HepG2 (cell line): ENCODE results near the gene ZPR1. TPM values are rescaled to one million over a fixed set of nuclear protein-coding genes. Genes with fewer than 3 reads are reported as not detected.

Source experiments
- ARHGAP35 ChIP-seq: sonication (generic); formaldehyde crosslinking; IDR thresholded peaks from 2 replicates; pipeline ENCODE4 v1.9.0; 2022; ENCODE audit warnings: mild to moderate bottlenecking, inconsistent platforms, moderate library complexity, missing genetic modification reagents, borderline replicate concordance
- CHD2 ChIP-seq: IDR thresholded peaks from 2 replicates; pipeline ENCODE4 v1.6.1; 2011; ENCODE audit warnings: low read depth, low read length, improper control_type of control experiment
- GLI4 ChIP-seq: sonication (generic); formaldehyde crosslinking; IDR thresholded peaks from 2 replicates; pipeline ENCODE4 v1.5.1; 2020; ENCODE audit warnings: missing genetic modification reagents, mild to moderate bottlenecking, moderate library complexity, borderline replicate concordance
- HIVEP1 ChIP-seq: sonication (generic); formaldehyde crosslinking; IDR thresholded peaks from 2 replicates; pipeline ENCODE4 v1.4.0; 2020; ENCODE audit warnings: mild to moderate bottlenecking, missing genetic modification reagents
- HOXA5 ChIP-seq: sonication (generic); formaldehyde crosslinking; IDR thresholded peaks from 2 replicates; pipeline ENCODE4 v1.4.0; 2020; ENCODE audit warnings: missing genetic modification reagents
- MEF2D ChIP-seq: sonication (generic); formaldehyde crosslinking; IDR thresholded peaks from 2 replicates; pipeline ENCODE4 v1.5.1; 2020; ENCODE audit warnings: mild to moderate bottlenecking, missing genetic modification reagents
- ONECUT2 ChIP-seq: sonication (generic); formaldehyde crosslinking; IDR thresholded peaks from 2 replicates; pipeline ENCODE4 v1.4.0; 2020; ENCODE audit warnings: missing genetic modification reagents
- PHF21A ChIP-seq: sonication (generic); formaldehyde crosslinking; IDR thresholded peaks from 2 replicates; pipeline ENCODE4 v1.5.0; 2020; ENCODE audit warnings: mild to moderate bottlenecking, missing genetic modification reagents
- RFX1 ChIP-seq: fragments of 450-650 bp; IDR thresholded peaks from 2 replicates; pipeline ENCODE4 v1.6.1; 2017
- RFX3 ChIP-seq: IDR thresholded peaks from 2 replicates; pipeline ENCODE4 v1.6.1; 2016; ENCODE audit warnings: missing biosample characterization, missing genetic modification reagents
- RXRA ChIP-seq: sonication (generic); formaldehyde crosslinking; IDR thresholded peaks from 2 replicates; pipeline ENCODE4 v1.5.1; 2020; ENCODE audit warnings: missing genetic modification reagents
- SALL2 ChIP-seq: sonication (generic); formaldehyde crosslinking; IDR thresholded peaks from 2 replicates; pipeline ENCODE4 v1.8.1; 2023; ENCODE audit warnings: mild to moderate bottlenecking, missing genetic modification reagents, inconsistent platforms
- ZFP82 ChIP-seq: sonication (generic); formaldehyde crosslinking; IDR thresholded peaks from 2 replicates; pipeline ENCODE4 v1.5.1; 2020; ENCODE audit warnings: mild to moderate bottlenecking, missing genetic modification reagents, borderline replicate concordance
- ZMYM3 ChIP-seq: sonication (generic); formaldehyde crosslinking; IDR thresholded peaks from 2 replicates; pipeline ENCODE4 v1.5.1; 2020; ENCODE audit warnings: mild to moderate bottlenecking, missing genetic modification reagents
- ZNF350 ChIP-seq: sonication (generic); formaldehyde crosslinking; IDR thresholded peaks from 2 replicates; pipeline ENCODE4 v1.4.0; 2020; ENCODE audit warnings: mild to moderate bottlenecking, low read depth, missing genetic modification reagents, borderline replicate concordance
- polyA plus RNA-seq, 8 experiments: library from polyadenylated mRNA; depleted of rRNA in 3 of 8; stranded (reverse) in 7 of 8; unstranded in 1 of 8; fragments of >200 nt; fragmentation: Illumina TruSeq in 4 of 8; extraction: Trizol in 4 of 8; gene quantifications; 2 replicates each; pipeline versions ENCODE4 v1.2.1 to v1.2.3, GENCODE V29; 2011 to 2016; ENCODE audit warnings: low read depth in 4 of 8, missing spikeins in 1 of 8, mixed read lengths in 1 of 8; ENCODE audit not compliant: insufficient read depth in 1 of 8
- total RNA-seq, 5 experiments: library from RNA; depleted of rRNA; stranded (reverse); fragments of >200 nt; fragmentation: Illumina TruSeq; extraction: Trizol; gene quantifications; 2 replicates each; pipeline ENCODE4 v1.2.3, GENCODE V29; 2016; ENCODE audit warnings: low read depth in 1 of 5
- TF ChIP-seq, protein P1 (sequence below): sonication (generic); formaldehyde crosslinking; IDR thresholded peaks from 2 replicates; pipeline ENCODE4 v1.5.0; 2020; ENCODE audit warnings: mild to moderate bottlenecking, missing genetic modification reagents
- TF ChIP-seq, protein P2 (sequence below): sonication (generic); formaldehyde crosslinking; IDR thresholded peaks from 2 replicates; pipeline ENCODE4 v1.4.0; 2020; ENCODE audit warnings: missing genetic modification reagents
- TF ChIP-seq, protein P3 (sequence below): sonication (generic); formaldehyde crosslinking; IDR thresholded peaks from 2 replicates; pipeline ENCODE4 v1.5.0; 2020; ENCODE audit warnings: missing genetic modification reagents
- TF ChIP-seq, protein P4 (sequence below): sonication (generic); formaldehyde crosslinking; IDR thresholded peaks from 2 replicates; pipeline ENCODE4 v1.9.0; 2021; ENCODE audit warnings: mild to moderate bottlenecking, missing genetic modification reagents

ZPR1 gene
- total and polyA plus RNA-seq, 2 of the 13 experiments (the other 11 are each of a cell fraction or from before 2014, with no cell fraction given): 40.0 to 79.3 TPM

DNA sequence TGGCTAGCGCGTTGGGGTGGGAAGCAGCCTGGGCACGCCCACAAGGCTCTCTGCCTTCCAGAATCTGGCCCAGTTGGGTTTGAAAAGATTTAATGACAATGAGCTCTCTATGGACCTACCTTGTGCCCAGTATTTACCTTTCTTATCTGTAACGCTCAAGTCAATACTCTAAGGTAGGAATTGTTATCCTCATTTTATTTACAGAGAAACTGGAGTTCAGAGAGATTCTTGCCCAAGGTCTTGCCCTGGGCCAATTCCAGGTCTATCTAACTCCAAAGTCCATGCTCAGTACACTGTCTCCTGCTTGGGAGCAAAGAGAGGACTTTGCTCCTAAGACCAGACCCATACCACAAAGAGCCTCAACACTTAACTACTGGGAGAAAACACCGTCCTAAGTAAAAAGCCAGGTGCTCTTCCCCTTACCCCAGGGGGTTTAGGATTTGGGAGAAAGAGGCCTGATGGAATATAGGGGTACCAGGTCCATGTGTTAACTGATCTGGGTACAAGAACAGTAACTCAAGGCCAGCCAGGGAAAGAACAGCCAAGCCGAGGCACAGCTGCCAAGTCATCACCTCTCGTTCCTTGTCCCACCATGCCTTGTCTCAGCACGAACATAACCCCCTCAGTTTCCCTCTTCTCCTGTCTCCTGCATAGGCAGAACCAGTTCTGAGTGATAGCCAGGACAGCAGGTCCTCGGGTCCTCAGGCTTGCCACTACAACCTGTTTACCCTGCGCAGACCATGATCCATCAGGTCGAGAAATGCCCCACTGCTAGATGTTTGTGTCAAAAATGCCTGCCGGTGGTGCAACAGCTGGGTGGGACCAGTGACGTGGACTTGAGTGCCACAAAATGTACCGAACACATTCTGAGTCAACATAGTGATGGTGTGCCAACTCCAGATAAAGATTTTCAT lies 20.7 kb upstream of the ZPR1 start (continued):
- TF ChIP-seq ZNF350 (CRISPR knock-in tag) (peak; percentile 57; the same call in 1 of the 2 replicates), RFX3 (CRISPR knock-in tag) (no peak; the same call in 1 of the 2 replicates), RFX1 (no peak), HOXA5 (CRISPR knock-in tag) (peak; percentile 61; the same call in 1 of the 2 replicates), HIVEP1 (CRISPR knock-in tag) (no peak; the same call in 1 of the 2 replicates), GLI4 (CRISPR knock-in tag) (no peak), MEF2D (CRISPR knock-in tag) (peak; percentile 36), SALL2 (CRISPR knock-in tag) (0 out of 2 replicates have a peak, but pooled peaks have one; percentile 19), PHF21A (CRISPR knock-in tag) (peak; percentile 94), ARHGAP35 (no peak), ONECUT2 (CRISPR knock-in tag) (peak; percentile 90), ZFP82 (no peak), ZMYM3 (CRISPR knock-in tag) (no peak), CHD2 (no peak), RXRA (CRISPR knock-in tag) (peak; percentile 77; the same call in 1 of the 2 replicates)
- TF ChIP-seq, protein P1, sequence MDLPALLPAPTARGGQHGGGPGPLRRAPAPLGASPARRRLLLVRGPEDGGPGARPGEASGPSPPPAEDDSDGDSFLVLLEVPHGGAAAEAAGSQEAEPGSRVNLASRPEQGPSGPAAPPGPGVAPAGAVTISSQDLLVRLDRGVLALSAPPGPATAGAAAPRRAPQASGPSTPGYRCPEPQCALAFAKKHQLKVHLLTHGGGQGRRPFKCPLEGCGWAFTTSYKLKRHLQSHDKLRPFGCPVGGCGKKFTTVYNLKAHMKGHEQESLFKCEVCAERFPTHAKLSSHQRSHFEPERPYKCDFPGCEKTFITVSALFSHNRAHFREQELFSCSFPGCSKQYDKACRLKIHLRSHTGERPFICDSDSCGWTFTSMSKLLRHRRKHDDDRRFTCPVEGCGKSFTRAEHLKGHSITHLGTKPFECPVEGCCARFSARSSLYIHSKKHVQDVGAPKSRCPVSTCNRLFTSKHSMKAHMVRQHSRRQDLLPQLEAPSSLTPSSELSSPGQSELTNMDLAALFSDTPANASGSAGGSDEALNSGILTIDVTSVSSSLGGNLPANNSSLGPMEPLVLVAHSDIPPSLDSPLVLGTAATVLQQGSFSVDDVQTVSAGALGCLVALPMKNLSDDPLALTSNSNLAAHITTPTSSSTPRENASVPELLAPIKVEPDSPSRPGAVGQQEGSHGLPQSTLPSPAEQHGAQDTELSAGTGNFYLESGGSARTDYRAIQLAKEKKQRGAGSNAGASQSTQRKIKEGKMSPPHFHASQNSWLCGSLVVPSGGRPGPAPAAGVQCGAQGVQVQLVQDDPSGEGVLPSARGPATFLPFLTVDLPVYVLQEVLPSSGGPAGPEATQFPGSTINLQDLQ (CRISPR knock-in tag): 0 out of 2 replicates have a peak, but pooled peaks have one; percentile 34
- TF ChIP-seq, protein P2, sequence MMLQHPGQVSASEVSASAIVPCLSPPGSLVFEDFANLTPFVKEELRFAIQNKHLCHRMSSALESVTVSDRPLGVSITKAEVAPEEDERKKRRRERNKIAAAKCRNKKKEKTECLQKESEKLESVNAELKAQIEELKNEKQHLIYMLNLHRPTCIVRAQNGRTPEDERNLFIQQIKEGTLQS: peak; percentile 33; the same call in 1 of the 2 replicates
- TF ChIP-seq, protein P3, sequence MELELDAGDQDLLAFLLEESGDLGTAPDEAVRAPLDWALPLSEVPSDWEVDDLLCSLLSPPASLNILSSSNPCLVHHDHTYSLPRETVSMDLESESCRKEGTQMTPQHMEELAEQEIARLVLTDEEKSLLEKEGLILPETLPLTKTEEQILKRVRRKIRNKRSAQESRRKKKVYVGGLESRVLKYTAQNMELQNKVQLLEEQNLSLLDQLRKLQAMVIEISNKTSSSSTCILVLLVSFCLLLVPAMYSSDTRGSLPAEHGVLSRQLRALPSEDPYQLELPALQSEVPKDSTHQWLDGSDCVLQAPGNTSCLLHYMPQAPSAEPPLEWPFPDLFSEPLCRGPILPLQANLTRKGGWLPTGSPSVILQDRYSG (CRISPR knock-in tag): peak; percentile 61; the same call in 1 of the 2 replicates
- TF ChIP-seq, protein P4, sequence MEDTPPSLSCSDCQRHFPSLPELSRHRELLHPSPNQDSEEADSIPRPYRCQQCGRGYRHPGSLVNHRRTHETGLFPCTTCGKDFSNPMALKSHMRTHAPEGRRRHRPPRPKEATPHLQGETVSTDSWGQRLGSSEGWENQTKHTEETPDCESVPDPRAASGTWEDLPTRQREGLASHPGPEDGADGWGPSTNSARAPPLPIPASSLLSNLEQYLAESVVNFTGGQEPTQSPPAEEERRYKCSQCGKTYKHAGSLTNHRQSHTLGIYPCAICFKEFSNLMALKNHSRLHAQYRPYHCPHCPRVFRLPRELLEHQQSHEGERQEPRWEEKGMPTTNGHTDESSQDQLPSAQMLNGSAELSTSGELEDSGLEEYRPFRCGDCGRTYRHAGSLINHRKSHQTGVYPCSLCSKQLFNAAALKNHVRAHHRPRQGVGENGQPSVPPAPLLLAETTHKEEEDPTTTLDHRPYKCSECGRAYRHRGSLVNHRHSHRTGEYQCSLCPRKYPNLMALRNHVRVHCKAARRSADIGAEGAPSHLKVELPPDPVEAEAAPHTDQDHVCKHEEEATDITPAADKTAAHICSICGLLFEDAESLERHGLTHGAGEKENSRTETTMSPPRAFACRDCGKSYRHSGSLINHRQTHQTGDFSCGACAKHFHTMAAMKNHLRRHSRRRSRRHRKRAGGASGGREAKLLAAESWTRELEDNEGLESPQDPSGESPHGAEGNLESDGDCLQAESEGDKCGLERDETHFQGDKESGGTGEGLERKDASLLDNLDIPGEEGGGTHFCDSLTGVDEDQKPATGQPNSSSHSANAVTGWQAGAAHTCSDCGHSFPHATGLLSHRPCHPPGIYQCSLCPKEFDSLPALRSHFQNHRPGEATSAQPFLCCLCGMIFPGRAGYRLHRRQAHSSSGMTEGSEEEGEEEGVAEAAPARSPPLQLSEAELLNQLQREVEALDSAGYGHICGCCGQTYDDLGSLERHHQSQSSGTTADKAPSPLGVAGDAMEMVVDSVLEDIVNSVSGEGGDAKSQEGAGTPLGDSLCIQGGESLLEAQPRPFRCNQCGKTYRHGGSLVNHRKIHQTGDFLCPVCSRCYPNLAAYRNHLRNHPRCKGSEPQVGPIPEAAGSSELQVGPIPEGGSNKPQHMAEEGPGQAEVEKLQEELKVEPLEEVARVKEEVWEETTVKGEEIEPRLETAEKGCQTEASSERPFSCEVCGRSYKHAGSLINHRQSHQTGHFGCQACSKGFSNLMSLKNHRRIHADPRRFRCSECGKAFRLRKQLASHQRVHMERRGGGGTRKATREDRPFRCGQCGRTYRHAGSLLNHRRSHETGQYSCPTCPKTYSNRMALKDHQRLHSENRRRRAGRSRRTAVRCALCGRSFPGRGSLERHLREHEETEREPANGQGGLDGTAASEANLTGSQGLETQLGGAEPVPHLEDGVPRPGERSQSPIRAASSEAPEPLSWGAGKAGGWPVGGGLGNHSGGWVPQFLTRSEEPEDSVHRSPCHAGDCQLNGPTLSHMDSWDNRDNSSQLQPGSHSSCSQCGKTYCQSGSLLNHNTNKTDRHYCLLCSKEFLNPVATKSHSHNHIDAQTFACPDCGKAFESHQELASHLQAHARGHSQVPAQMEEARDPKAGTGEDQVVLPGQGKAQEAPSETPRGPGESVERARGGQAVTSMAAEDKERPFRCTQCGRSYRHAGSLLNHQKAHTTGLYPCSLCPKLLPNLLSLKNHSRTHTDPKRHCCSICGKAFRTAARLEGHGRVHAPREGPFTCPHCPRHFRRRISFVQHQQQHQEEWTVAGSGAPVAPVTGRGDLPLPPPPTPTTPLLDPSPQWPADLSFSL (CRISPR knock-in tag): no peak
